GM20000 (cell line): ENCODE data around the gene OR4L1.
"Not testable (repeated sequence)": the region's sequence is repeated elsewhere in the genome, so short reads cannot be mapped to it uniquely, and the experiment has no call there.

ENCODE experiments used
- DNase-seq: peaks from one replicate; pipeline ENCODE4 v3.0.0; 2012; ENCODE audit warnings: low spot score
- CTCF ChIP-seq: IDR thresholded peaks from 2 replicates; pipeline ENCODE4 v1.5.1; 2012; ENCODE audit warnings: mild to moderate bottlenecking, control low read depth; ENCODE audit errors: extremely low read depth, missing control alignments

Gene OR4L1

GRCh38 chr14:20092050-20092449 lies 32.2 kb downstream of the OR4L1 start:
- DNase-seq, result no peak
- no peak for TF ChIP-seq CTCF

GRCh38 chr14:20093442-20093841 lies 33.6 kb downstream of the OR4L1 start:
- no peak for TF ChIP-seq CTCF
- DNase-seq, result no peak

GRCh38 chr14:20098926-20099770 lies 39.3 kb downstream of the OR4L1 start:
- not testable (repeated sequence) for DNase-seq

DNA sequence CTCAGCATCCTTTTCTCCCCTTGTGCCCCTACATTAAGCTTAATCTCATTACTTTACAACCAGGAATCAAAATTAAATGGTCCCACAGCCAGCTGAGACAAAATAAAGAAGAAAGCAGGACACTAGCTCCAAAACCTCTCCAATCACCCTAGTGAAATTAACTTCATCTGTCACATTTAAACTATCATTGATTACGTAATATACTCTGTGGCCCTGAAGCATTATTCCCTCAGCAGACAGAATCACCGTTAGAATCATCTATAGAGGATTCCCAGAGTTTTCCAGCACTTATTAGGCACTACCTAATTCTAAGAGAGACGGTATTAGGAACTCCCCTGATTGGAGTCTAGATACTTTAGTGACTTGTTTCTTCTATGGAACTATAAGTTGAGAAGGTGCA lies 50.6 kb downstream of the OR4L1 start, which contains the start of gene OR4K17:
Gene OR4K17, plus strand, starts transcription at position 302 of the 400 bp plus-strand sequence. CDS start 6,761 bp downstream, outside the sequence.
- no peak for DNase-seq
- no peak for TF ChIP-seq CTCF
